ENCODE data around the gene EGLN3.

GRCh38 chr14:33992274-33993007, 41.6 kb upstream of the EGLN3 start:
- no peak for TF ChIP-seq CTCF (conservative IDR thresholded peaks at IDR 0.05)
- no peak for TF ChIP-seq EZH2 (IDR thresholded peaks at IDR 0.05; ENCODE audit: low read depth)

All from PC-9 (cell line).